GM10847 (cell line): ENCODE data around the gene LAMP1.

Experiments used
- POLR2A ChIP-seq: IDR thresholded peaks from 2 replicates; pipeline ENCODE4 v1.6.1; 2011; ENCODE audit not compliant: insufficient read length; ENCODE audit errors: extremely low read depth

Gene LAMP1

DNA sequence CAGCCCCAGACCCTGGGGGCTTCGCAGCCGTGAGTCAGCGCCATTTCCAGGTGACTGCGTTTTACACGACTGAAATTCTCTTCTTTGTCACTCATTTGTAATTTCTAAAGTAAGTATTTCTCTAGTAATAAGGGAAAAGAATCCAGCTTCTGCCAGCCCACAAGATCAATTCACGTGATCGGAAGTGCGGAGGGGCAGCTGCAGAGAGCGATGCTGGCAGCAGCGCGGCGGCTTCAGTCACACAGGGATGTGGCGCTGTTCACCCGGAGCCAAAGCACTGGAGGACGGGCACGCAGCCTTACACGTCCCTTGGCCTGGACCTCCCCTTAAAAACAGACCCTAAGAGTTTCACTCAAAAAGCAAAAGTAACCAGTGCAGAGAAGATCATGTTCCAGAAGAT is 48.4 kb downstream of the LAMP1 start:
- TF ChIP-seq POLR2A: no peak

DNA sequence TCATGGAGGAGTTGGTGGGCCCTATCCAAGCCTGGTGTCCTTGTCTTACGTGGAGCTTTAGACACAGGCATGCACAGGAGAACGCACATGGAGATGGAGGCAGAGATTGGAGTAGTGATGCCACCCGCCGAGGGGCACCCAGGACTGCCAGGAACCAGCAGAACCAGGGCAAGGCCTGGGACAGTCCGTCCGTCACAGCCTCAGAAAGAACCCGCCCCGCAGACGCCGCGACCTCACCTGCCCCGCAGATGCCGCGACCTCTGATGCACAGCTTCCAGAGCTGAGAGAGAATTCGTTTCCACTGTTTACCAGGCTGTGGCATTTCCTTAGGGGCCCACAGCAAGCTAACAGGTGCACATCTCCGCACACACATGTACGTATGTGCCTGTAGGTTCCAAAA is 51.6 kb downstream of the LAMP1 start:
- TF ChIP-seq POLR2A: no peak

DNA sequence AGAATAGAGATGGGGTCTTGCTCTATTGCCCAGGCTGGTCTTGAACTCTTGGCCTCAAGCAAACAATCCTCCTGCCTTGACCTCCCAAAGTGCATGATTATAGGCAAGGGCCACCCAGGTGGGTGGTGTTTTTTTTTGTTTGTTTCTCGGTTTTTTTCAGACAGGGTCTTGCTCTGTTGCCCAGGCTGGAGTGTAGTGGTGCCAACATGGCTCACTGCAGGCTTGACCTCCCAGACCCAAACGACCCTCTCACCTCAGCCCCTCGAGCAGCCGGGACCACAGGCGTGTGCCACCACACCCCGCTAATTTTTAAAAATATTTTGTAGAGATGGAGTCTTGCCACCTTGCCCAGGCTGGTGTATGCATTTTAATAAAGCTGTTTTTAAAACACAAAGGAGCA is 52.0 kb downstream of the LAMP1 start:
- no peak for TF ChIP-seq POLR2A

DNA sequence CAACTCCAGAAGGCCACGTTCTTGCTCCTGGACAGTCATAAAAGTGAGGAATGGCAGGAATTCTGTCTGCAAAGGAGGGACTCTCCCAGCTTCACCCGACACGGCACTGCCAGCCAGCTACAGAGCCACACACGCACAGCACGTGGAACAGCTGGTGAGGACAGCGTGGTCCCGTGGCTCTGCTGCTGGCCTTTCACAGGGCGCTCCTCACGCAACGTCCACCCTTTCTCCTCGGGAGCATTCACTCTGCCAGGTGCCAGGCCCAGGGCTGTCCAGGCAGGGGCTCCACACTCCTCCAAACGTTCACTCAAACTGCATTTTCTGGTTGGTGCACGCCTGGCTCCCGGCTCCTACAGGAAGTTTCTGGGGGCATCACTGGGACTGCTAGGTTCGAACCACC is 52.5 kb downstream of the LAMP1 start:
- TF ChIP-seq POLR2A: no peak

DNA sequence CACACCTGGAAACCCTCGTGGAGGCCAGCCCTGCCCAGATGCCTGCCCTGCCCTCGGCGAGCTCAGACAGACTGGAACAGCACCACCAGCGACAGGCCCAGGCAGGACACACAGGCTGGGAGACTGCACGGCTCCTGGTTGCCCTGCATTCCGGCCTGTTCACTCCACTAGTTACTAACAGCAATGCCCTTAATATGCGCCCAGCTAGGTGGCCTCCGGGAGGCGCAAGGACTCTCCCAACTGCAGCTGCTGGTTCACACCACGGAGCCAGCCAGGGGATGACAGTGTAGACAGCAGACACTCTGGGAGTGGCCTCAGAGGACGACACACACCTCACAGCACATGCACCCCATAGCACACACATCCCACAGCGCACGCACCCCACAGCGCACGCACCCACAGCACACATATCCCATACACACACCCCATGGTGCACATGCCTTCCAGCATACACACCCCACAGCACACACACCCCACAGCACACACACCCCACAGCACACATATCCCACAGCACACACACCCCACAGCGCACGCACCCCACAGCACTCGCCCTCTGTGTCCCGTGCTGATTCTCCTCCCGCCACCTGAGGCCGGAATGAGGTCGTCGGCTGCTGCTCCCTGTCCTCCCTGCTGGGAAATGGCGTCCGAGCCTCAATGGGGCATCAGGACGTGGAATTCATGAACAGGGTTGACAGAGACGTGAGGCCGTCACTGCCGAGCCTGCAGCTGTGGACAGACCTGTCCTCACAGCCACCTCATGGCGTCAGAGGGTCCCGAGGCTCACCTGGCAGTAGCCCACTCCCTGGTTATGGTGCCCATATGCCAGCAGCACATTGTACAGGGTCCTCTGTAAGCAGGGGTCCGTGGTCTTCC is 53.3 kb downstream of the LAMP1 start:
- TF ChIP-seq POLR2A: no peak

DNA sequence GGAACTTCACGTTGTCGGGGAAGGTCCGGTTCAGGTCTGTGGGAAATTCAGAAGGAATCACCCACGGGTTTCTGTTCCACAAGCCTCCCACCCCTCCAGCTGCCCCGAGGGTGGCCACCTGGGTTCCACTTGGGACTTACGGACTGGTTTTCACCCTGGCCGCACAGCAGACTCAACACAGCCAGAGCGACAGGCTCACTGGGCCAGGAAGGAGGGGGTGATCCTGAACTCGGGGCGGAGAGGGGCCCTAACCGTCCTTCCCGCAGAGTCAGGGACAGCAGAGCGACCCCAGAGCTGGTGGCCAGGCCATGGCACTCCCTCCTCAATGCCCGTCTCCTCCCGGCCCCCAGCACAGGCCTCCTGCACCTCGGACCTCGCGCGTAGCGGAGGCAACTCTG is 53.9 kb downstream of the LAMP1 start:
- TF ChIP-seq POLR2A: no peak

DNA sequence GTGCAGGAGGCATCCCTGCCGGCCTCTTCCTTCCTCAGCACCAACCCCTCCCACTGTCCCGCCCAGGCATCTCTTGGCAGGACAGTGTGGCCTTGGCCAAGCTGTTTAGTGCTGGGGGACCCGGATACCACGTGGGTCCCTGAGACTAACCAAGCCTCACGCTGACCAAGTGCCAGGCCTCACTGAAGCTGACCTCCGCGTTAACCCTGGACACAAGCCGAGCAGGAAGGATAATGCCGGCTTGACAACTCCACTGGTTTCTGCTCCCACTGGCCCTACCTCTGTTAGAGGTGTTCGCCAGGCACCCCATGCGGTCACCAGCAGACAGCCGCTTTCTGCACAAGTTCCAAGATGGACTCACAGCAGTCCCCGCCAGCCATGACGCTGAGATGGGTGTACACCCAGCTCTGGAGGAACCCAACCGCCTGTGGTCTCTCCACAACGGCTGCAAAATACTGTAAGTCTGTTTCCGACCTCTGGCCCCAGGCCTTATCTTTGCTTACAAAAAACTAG is 54.5 kb downstream of the LAMP1 start:
- no peak for TF ChIP-seq POLR2A

DNA sequence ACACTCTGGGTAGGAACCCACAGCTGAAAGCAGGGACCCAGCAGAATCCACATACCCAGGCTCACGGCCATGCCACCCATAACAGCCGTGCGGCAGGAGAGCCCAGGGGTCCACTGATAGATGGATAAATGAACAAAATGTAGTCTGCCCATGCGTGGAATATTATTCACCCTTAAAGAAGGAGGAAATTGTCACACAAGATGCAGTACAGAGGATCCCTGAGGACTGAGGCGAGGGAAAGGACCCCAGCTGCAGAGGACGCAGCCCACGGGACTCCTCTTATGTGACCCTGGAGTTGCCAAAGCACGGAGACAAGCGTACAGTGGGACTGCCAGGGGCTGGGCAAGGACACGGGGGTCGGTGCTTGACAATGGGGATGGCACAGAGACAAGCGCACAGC is 56.2 kb downstream of the LAMP1 start:
- TF ChIP-seq POLR2A: no peak

DNA sequence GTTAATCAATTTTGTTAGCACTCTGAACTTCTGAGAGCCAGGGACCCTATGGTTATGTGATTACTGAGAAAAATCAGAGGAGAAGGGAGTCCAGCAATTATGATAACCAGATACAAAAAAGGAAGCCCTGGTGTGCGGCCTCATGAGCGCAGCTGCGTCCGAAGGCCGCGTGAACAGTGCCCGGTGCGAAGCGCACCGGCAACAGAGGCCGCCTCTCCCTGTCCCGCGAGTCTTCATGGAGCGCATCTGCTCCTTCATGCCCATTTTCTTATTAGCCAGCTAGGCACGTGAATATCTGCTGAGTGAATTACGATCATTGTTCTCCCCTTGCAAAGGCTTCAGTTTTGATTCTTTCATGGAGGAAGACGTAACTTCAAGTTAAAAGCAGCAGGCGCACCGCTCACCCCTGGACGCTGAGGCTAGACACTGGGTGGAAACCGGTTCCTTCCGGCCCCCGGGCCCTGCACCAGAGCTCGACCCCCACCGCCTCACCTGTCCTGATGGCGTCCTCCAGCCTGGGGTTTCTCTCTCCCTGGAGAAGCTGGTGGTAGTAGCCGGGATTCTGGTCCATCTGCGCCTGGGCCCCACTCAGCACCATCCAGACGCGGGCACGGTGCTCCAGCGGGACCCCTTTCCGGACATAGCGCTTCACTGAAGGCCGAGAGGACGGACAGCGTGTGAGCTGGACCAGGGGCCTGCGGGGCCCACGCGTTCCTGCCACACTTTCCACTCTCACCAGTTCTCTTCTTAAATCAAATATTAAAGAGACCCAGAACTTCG is 58.0 kb downstream of the LAMP1 start:
- no peak for TF ChIP-seq POLR2A

DNA sequence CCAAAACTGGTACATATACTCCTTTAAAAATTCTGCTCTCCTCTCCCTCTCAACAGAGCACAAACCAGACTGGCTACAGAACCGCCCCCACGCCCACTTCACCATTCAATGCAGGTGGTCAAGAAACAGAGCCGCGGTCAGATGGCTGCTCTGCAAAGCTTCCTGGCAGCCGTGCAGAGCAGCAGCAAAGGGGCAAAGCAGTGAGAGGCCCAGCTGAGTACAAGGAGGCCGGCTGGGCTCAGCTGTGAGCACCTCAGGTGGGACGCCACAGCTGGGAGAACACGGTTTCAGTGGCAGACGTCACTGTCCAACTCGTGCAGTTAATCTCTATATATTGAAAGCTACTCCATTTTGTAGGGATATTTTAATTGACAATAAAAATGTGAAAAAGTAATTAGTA is 58.6 kb downstream of the LAMP1 start:
- no peak for TF ChIP-seq POLR2A

DNA sequence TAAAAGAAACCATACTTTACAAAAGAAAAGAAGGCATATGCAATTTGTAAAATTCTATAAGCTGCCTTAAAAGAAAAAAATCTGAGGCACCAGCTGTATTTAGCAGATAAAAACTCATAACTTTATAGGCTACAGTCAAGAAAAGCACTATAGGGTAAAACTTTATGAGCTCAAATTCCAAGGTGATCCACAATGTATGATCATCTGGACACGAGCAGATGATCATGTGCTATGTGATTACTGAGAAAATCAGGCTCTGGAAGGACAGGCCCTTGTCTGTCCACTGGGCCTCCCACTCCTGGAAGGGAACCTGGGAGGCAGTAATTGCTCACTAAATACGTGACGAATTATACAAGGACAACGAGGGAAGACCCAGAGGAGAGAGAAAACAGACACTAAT is 59.6 kb downstream of the LAMP1 start:
- no peak for TF ChIP-seq POLR2A

DNA sequence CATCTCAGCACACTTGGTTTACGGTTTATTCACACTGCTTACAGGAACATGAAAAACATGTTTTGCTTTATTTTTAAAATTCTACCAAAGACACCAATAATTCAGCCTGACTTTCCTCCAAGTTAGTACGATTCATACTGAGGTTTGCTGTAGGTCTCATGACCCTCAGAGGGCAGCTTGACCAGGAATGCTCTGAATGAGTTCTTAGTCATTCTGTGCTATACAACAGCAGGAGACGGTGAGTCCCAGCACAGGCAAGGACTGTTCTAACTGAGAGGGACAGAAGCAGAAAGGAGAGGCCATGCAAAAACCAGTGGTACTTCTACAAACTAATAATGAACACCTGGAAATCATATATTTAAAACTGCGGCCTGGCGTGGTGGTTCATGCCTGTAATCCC is 60.5 kb downstream of the LAMP1 start:
- TF ChIP-seq POLR2A: no peak

DNA sequence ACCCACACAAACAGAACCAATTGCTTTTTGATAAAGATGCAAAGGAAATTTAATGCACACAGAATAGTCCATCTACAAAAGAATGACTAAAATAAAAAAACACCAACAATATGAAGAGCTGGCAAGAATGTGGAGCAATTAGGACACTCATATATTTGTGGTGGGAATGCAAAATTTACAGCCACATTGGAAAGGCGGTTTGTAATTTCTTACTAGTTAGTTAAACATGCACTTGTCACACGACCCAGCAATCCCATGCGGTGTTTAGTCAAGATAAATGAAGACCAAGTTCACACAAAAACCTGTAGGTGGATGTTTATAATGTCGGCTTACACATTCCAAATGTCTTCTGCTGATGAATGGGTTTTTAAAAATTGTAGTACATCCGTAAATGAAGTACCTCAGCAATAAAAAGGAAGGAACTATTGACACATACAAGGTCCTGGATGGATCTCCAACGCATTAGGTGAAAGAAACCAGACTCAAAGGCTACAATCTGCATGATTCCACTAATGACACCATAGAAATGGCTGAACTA is 61.7 kb downstream of the LAMP1 start:
- no peak for TF ChIP-seq POLR2A

DNA sequence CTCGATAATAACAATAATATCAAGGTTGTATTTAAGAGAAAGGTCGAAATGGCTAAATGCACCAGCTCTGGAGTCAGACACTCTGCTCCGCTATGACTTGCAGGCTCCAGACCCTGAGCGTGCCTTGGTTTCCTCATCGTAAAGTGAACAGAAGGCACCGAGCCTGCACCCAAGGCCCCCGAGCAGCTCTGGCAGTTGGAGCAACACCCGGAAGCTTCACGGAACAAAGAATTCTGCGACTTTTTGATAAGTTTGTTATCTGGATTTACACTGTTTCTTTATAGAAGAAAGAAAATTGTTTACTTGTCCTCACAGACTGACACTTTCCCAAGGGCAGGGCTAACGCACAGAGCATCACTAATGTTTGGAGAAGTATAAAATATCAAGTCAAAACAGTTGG is 62.5 kb downstream of the LAMP1 start:
- TF ChIP-seq POLR2A: no peak

DNA sequence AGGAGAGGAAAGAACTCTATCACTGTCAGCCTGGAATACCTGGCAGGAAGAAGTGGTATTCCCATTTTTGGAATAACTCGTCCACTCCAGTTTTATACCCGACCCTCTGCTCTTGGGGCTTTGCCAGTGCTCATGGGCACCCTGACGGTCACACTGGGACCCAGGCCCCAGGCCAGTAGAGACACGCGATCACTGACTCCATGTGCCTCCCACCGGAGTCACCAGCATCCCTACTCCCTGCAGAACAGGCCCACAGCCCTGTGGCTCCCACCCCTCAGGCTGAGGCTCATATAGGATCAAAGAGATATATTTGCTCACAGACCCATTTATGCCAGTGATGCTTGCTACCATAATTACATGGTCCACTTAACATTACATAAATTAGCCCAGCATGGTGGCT is 63.4 kb downstream of the LAMP1 start:
- TF ChIP-seq POLR2A: no peak

DNA sequence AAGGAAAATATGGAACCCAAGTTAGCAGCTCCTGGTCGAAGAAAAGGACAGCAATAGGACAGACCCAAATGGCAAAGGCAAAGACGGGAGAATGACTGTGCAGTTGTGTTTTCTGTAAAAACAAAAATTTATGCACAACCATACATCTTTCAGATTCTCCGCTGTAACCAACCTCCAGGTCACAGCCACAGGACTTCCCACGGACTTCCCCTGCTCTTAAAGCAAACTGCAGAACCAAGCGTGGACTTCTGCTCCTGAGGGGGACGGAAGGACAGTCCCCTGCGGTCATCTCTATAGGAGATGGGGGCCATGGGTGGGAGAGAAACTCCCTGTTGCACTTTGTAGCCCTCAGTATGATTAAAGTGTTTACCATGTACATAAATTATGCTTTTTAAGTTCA is 64.4 kb downstream of the LAMP1 start:
- no peak for TF ChIP-seq POLR2A
